HG02759 (cell line): ENCODE results near the gene SIMC1.
"Not testable (repeated sequence)": the region's sequence is repeated elsewhere in the genome, so short reads cannot be mapped to it uniquely, and the experiment has no call there.

Source experiments
- ATAC-seq: cut with Tn5 transposase; IDR thresholded peaks from one replicate; pipeline ENCODE4 v1.9.1; 2021; ENCODE audit warnings: mild to moderate bottlenecking, moderate library complexity; ENCODE audit not compliant: unreplicated experiment

The SIMC1 gene

DNA sequence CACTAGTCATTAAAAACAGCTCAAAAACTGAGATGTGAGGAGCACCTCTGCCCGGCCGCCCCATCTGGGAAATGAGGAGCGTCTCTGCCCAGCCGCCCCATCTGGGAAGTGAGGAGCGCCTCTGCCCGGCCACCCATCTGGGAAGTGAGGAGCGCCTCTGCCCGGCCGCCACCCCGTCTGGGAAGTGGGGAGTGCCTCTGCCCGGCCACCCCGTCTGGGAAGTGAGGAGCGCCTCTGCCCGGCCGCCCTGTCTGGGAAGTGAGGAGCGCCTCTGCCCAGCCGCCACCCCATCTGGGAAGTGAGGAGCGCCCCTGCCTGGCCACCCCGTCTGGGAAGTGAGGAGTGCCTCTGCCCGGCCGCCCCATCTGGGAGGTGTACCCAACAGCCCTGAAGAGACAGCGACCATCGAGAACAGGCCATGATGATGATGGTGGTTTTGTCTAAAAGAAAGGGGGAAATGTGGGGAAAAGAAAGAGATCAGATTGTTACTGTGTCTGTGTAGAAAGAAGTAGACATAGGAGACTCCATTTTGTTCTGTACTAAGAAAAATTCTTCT, 23.7 kb upstream of the SIMC1 start:
- ATAC-seq: not testable (repeated sequence)

DNA sequence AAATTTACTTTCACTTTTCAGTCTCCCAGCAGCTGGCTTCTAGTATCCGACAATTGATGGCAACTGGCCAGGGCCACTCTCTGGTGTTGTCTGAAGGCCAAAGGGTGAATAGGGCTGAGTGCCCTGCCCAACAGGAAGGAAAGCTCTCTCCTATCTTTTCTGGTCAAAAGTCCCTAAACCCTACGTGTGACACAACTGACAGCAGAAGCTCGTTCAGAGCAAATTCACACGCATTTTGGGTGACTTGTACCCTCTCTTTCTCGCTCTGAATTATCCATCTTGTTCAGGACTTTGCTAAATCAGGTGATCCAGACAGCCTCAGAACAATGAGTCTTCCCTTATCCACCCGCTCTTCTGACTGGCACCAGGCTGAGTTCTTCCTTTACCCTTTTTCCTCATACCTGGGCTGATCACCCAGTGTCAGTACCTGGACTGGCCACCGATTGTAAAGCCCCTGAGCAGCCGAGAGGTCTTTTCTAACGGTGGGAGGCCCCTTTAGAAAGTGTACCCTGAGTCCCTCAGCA, 21.8 kb upstream of the SIMC1 start:
- not testable (repeated sequence) for ATAC-seq

DNA sequence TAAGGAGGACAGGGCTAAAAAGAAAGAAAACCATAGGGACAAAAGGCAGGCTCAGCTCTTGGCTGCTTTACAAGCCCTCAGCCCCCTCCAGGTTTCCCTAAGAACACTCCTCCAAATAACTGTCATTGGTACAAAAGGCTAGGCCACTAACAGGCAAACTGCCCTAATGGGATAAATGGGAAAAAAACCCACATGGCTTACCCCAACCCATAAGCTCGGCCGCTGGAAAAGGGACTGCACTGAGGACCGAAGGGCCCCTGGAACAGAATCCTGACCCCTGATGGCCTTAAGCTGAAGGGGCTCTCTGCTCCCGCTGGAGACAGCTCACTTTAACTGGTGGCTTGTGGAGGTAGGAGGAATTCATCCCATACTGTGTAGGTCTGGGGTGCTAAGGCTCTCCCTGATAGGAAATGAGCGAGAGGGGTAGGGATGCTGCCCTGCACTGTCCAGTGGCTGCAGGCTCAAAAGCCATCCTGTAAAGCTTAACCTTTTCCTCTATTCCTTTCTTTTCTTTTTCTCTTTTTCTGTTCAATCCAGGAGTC, 21.0 kb upstream of the SIMC1 start:
- ATAC-seq: not testable (repeated sequence)

DNA sequence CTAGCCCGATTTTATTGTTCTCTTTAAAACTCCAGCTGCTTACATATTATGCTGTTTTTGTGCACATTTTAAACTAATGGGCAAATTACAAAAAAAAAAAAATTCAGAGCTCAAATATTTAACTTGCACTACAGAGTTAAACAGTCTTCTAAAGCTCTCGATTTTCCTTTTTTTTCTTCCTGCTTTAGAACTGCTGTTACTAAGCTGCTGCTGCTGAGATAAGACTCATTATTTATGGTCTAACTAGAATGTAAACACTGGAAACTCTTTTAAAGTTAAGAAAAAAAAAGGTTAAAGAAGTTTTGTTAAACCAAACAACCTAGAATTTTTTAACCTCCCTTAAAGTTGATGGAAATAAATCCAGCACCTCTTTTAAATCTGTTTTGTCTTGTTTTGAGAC, 20.5 kb upstream of the SIMC1 start:
- ATAC-seq: not testable (repeated sequence)

DNA sequence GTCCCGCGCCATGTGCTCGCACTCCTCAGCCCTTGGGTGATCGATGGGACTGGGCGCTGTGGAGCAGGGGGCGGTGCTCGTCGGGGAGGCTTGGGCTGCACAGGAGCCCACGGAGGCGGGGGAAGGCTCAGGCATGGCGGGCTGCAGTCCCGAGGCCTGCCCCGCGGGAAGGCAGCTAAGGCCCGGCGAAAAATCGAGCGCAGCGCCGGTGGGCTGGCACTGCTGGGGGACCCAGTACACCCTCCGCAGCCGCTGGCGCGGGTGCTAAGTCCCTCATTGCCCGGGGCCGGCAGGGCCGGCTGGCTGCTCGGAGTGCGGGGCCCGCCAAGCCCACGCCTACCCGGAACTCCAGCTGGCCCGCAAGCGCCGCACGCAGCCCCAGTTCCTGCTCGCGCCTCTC, 16.2 kb upstream of the SIMC1 start:
- not testable (repeated sequence) for ATAC-seq

DNA sequence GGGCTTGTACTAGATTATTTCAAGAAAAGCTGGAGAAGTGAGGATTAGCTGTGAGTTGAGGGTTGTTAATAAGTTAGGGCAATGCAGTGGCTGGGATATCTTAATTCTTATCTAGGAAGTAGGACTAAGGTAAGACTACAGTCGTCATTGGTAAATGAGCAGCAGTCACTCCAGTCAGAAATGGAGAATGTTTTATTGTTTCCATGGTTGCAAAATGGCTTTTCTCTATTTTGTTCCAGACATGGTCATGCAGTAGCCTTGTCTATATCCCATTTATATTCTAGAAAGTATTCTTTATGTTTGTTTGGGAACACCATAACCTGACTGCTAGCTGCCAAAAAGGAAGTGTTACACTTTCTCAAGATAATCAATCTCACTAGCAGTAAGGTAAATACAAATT, 9.9 kb upstream of the SIMC1 start:
- not testable (repeated sequence) for ATAC-seq

DNA sequence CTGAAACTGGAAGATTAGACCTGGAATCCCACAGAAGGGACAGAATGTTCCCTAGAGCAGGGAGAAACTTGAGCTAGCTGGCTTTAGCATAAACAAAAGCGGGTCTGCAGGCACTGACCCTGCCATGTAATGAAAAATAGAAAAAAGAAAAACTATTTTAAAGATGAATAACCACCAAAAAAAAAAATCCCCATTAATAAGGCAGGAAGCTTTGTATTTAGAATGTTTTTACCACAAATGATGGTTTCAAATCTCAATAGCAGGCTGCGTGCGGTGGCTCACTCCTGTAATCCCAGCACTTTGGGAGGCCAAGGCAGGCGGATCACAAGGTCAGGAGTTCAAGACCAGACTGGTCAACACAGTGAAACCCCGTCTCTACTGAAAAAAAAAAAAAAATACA, 5.0 kb upstream of the SIMC1 start:
- not testable (repeated sequence) for ATAC-seq

DNA sequence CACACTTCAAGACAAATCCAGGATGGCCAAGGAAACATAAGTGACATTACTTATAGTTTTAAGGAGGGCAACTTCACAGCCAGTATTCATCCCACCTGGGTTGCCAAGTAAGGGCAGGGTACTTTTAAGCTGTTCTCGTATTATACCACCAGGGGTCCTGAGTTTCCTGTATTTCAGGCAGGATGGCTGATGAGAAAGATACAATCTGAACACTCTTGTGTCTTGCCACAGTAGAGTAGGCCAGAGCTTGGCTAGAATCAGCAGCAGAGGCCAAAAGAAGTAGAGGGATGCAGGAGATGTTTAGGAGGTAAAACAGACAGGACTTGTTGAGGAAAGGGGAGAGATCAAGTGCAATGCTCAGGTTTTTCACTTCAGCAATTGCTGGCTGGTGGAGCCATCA, 3.1 kb upstream of the SIMC1 start:
- peak; percentile 37 for ATAC-seq

DNA sequence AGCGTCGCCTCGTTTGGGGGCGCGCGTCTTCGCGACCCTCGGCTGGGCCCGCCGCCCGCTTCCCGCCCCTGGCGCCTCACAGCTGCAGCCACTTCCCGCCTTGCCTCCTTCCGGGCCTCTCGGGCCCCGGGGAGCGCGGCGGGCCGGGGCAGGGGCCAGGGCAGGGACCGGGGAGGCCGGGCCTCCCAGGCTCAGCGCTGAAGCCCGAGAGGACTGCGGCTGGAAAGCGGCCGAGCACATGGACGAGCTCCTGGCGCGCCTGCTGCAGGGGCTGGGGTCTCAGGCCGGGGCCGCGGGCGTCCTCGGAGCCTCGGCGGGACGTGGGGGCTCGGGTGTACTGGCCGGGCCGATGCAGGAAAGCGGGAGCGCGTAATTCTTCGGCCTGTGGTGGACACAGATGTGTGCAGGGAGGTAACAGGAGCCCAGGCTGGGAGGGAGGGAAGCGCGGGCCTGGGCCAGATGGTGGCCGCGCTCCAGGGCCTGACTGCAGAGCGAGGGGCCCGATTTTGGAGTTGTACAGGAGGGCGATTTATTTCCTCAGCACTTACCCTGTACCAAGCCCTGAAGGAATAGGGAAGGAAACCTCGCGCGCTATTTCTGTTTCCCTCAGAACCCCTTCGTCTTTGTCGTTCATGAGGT, 540 bp downstream of the SIMC1 start:
- peak; percentile 42 for ATAC-seq

DNA sequence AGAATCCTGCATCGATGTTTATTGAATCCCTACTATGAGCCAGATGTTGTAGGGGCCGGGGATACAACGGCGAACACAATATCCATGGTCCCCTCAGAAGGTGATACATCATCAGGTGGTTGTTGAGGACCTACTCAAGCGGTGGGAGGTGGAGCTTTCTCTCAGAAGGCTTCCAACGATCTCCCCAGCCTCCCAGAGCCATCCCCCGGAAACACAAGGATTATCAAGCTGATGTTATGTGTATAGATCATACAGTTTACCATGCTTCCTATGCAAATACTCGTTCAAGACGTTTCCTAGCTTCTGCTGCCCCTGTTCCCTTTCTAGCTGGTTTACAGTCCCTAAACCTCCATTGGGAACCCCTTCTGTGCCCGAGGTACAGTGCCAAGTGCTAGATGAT, 1.1 kb downstream of the SIMC1 start:
- not testable (repeated sequence) for ATAC-seq

DNA sequence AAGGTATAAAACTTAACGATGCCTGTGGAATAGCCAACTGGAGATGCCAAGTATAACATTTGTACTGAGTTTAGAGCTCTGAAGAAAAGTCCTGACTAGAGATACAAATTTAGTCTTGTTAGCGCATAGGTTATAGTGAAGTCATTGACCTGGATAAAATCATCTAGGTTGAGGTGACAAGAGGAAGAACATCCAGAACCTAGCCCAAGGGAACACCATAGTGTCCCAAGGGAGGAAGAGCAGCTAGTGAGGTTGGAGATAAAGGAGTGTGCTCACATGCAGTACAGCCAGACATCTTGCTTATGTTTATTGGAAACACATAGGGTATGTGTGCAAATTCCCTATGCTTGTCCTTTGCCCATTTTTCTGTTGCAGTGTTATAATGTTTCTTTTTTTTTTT, 6.1 kb downstream of the SIMC1 start:
- not testable (repeated sequence) for ATAC-seq

DNA sequence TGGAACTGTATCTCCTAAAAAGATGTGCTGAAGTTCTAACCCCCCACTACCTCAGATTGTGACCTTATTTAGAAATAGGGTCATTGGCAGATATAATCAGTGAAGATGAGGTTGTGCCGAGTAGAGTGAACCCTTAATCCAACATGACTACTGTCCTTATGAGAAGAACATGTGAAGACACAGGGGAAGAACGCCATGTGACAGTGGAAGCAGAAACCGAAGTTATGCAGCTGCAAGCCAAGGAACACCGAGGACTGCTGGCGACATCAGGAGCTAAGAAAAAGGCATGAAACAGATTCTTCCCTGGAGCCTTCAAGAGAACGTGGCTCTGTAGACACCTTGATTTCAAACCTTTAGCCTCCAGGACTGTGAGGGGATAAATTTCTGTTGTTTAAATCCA, 6.8 kb downstream of the SIMC1 start:
- ATAC-seq: not testable (repeated sequence)

DNA sequence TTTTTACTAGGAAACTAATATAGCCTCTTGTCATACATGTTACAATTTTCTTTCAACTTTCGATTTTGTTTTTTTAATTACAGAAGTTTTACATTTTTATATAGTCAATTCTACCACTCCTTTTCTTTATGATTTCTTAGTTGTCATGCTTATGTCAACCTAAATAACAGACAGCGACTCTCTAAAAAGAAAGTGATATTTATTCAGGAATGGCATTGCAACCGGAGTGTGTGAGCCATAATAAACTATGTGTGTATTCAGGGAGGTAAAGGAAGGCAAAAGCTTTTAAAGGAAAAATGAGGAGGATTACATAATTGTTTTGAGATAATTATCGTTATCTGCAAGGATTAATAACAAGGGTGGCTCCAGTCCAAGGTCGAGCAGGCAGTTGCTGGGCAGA, 7.3 kb downstream of the SIMC1 start:
- not testable (repeated sequence) for ATAC-seq

DNA sequence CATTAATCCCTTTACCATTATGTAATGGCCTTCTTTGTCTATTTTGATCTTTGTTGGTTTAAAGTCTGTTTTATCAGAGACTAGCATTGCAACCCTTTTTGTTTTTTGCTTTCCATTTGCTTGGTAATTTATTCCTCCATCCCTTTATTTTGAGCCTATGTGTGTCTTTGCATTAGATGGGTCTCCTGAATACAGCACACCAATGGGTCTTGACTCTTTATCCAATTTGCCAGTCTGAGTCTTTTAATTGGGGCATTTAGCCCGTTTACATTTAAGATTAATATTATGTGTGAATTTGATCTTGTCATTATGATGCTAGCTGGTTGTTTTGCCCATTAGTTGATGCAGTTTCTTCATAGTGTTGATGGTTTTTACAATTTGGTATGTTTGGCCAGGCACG, 12.5 kb downstream of the SIMC1 start:
- not testable (repeated sequence) for ATAC-seq

DNA sequence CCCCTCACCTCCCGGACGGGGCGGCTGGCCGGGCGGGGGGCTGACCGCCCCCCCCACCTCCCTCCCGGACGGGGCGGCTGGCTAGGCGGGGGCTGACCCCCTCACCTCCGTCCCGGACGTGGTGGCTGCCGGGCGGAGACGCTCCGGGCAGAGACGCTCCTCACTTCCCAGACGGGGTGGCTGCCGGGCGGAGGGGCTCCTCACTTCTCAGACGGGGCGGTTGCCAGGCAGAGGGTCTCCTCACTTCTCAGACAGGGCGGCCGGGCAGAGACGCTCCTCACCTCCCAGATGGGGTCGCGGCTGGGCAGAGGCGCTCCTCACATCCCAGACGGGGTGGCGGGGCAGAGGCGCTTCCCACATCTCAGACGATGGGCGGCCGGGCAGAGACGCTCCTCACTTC, 13.9 kb downstream of the SIMC1 start:
- ATAC-seq: not testable (repeated sequence)

DNA sequence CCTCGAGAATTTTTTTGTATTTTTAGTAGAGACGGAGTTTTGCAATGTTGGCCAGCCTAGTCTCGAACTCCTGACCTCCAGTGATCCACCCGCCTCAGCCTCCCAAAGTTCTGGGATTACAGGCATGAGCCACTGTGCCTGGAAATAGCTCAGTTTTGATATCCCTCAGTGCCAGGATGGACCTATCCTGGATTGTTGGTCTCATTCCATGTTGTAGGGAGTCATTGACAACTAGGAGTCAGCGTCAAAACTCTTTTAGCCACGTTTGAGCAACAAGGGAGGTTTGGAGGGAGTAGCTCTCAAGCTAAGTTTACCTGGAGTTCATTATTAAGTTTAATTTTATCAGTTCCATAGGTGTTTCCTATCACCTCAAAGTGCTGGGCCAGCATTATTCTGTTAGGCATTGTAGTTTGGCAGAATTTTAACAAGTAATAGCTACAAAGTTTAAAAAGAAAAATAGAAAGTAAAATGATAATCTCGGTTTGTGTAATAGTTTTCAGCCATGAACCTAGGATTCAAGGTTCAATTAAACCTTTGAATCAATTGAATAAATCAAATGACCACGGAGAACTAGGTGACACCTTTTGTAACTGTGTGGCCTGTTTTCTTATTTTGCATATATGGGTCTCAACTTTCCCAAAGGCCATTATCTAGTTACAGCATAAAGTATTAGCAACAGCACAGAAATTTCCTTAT, 15.3 kb downstream of the SIMC1 start:
- ATAC-seq: not testable (repeated sequence)

DNA sequence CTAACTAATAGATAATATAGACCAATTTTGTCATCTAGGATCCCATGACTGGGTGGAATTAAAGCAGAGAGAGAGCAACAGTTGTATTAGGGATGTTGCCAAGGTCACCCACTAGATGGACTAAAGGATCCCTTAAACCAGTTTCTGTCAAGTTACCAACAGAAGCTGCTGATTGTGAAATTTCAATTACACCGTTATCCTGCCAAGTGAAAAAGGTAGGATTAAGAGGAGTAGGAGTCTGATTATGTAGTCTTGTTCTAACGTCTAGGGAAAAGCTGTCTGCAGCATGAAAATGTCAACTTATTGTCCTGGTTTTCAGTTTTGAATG, 15.8 kb downstream of the SIMC1 start:
- ATAC-seq: not testable (repeated sequence)

DNA sequence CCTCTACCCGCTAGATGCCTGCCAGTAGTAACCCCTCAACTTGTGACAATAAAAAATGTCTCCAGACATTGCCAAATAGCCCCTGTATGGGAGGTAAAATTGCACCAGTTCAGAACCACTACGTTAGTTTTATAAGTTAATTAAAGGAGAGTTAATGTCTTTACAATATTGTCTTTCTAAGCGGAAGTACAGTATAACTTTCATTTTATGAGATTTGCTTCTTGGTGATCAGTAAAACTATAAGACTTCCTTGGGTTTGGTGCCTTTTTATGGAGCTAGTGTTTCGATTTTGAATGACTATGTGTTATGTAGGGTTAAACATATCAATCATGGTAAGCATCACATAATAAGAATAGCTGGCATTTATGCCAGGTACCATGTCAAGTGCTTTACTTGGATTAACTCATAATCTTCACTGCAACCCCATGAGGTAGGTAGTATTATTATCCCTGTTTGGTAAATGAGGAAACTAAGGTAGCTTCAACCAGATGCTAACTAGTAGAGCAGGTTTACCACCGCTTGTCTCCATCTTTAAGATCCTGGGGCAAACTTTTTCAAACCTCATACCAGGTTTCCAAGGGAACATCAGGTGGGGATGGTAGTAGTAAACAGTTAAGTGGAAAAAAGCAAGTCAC, 19.8 kb downstream of the SIMC1 start:
- not testable (repeated sequence) for ATAC-seq

DNA sequence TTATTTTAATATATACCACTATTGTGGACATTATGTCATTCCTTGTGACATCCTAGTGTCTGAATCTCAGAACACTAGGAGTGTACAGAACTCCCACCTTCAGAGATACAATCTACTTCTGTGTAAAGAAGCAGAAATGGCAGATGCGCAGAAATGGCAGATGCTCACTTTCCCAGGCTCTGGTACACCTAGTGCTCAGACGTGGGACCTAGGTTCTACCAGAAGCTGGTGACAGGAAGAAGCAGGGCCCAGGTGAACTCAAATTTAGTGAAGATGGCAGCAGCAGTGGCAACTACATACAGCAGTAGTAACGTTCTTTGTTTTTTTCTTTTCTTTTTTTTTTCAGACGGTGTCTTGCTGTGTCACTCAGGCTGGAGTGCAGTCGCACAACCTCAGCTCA, 22.5 kb downstream of the SIMC1 start:
- ATAC-seq: not testable (repeated sequence)

DNA sequence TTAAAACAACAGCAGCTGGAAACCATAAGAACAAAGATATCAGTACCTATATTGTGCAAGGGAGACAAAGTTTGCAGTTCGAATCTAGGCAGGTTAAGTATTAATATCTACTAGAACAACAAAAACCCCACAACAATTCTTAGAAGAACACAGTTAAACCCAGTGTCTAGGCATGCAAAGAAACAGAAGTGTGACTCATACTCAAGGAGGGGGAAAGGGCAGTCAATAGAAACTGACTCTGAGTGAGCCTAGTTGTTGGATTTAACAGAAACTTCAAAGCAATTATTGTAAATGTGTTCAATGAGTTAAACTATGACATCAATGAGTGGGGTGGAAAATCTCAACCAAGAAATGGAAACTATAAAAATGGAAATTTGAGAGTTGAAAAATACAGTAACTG, 28.2 kb downstream of the SIMC1 start:
- not testable (repeated sequence) for ATAC-seq

DNA sequence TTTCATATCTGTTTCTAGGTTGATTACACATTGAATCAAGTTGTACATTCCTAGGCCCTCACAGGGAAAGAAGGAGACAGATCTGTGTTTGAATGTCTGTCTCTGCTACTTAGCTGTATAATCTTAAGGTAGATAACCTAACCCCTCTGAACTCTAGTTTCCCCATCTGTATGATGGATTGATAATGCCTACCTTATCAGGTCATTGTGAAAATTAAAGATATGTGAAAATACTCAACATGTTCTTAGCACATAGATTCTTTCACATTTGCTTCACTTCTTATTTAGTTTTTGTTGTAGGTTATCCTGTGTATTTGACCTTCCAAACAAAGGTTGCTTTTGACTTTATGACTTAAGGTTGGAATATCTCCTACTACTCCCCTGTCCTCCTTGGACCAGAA, 50.8 kb downstream of the SIMC1 start:
- ATAC-seq: not testable (repeated sequence)
